Measurements from ENCODE around the gene FBXO31. TPM values are rescaled to one million over a fixed set of nuclear protein-coding genes. Genes with fewer than 3 reads are reported as not detected.
"Not testable (repeated sequence)": the region's sequence is repeated elsewhere in the genome, so short reads cannot be mapped to it uniquely, and the experiment has no call there.

FBXO31 gene
- total RNA-seq, 1 donor from 2014 or later: 50.3 TPM

GRCh38 chr16:87389914-87390313 is 6.3 kb upstream of the FBXO31 start:
- intact Hi-C loops (cut with DNase I): loop anchor here (10.0 kb wide), 1 partner anchor 245 kb away; no protein-coding TSS in a partner anchor
- DNase-seq (ENCODE audit: low spot score): peak; percentile 48
- not testable (repeated sequence) for ATAC-seq

- DNase-seq (ENCODE audit: low spot score): no peak
- intact Hi-C loops (cut with DNase I): no loop called here
- ATAC-seq: no peak
Observed at GRCh38 chr16:87389245-87389644, 5.7 kb upstream of the FBXO31 start.

- DNase-seq (ENCODE audit: low spot score): no peak
- intact Hi-C loops (cut with DNase I): no loop called here
- no peak for ATAC-seq
Observed at GRCh38 chr16:87388818-87389134, 5.2 kb upstream of the FBXO31 start.

- DNase-seq (ENCODE audit: low spot score) (peak; percentile 93), ATAC-seq (peak; percentile 90)
- intact Hi-C loops (cut with DNase I): no loop called here
Observed at GRCh38 chr16:87387942-87388817, 4.6 kb upstream of the FBXO31 start.

- ATAC-seq; intact Hi-C loops (cut with DNase I): not testable (repeated sequence)
- DNase-seq (ENCODE audit: low spot score): peak; percentile 63
Observed at GRCh38 chr16:87384875-87385167, 1.2 kb upstream of the FBXO31 start.

GRCh38 chr16:87384162-87384874 is 742 bp upstream of the FBXO31 start:
- ATAC-seq (peak; percentile 23), DNase-seq (ENCODE audit: low spot score) (peak; percentile 77)
- intact Hi-C loops (cut with DNase I): no loop called here

- intact Hi-C loops (cut with DNase I): no loop called here
- ATAC-seq (no peak), DNase-seq (ENCODE audit: low spot score) (no peak)
Observed at GRCh38 chr16:87382023-87382785, 1.4 kb downstream of the FBXO31 start.

- DNase-seq (ENCODE audit: low spot score) (no peak), ATAC-seq (no peak)
- intact Hi-C loops (cut with DNase I): no loop called here
Observed at GRCh38 chr16:87380881-87381280, 2.7 kb downstream of the FBXO31 start.

GRCh38 chr16:87380403-87380802 is 3.2 kb downstream of the FBXO31 start:
- intact Hi-C loops (cut with DNase I): no loop called here
- DNase-seq (ENCODE audit: low spot score): no peak
- ATAC-seq: no peak

- intact Hi-C loops (cut with DNase I); ATAC-seq: not testable (repeated sequence)
Observed at GRCh38 chr16:87379312-87379752, 4.2 kb downstream of the FBXO31 start.

GRCh38 chr16:87376660-87377059 is 6.9 kb downstream of the FBXO31 start:
- ATAC-seq: no peak
- DNase-seq (ENCODE audit: low spot score): no peak
- intact Hi-C loops (cut with DNase I): no loop called here

More at GRCh38 chr16:87379312-87379752, 4.2 kb downstream of the FBXO31 start:
- not testable (repeated sequence) for DNase-seq (ENCODE audit: low spot score)

GRCh38 chr16:87375426-87376135 is 8.0 kb downstream of the FBXO31 start:
- intact Hi-C loops (cut with DNase I): no loop called here
- DNase-seq (ENCODE audit: low spot score) (no peak), ATAC-seq (no peak)

- intact Hi-C loops (cut with DNase I): no loop called here
- DNase-seq (ENCODE audit: low spot score): no peak
Observed at GRCh38 chr16:87374313-87374712, 9.3 kb downstream of the FBXO31 start.

GRCh38 chr16:87372305-87372704 is 11.3 kb downstream of the FBXO31 start:
- intact Hi-C loops (cut with DNase I): no loop called here
- DNase-seq (ENCODE audit: low spot score): no peak
- ATAC-seq: no peak

More at GRCh38 chr16:87374313-87374712, 9.3 kb downstream of the FBXO31 start:
- ATAC-seq: no peak

GRCh38 chr16:87371261-87371866 is 12.2 kb downstream of the FBXO31 start:
- intact Hi-C loops (cut with DNase I): no loop called here
- ATAC-seq: no peak
- no peak for DNase-seq (ENCODE audit: low spot score)

GRCh38 chr16:87369796-87370719 is 13.5 kb downstream of the FBXO31 start:
- DNase-seq (ENCODE audit: low spot score) (no peak), ATAC-seq (no peak)
- intact Hi-C loops (cut with DNase I): no loop called here

- intact Hi-C loops (cut with DNase I): no loop called here
- no peak for DNase-seq (ENCODE audit: low spot score)
- no peak for ATAC-seq
Observed at GRCh38 chr16:87369117-87369765, 14.3 kb downstream of the FBXO31 start.
